IPS-18c (cell line): ENCODE results near the gene LILRA5.

Experiments
- H3K4me3 ChIP-seq: 2 replicates; pipeline ENCODE4 v1.7.0; 2013; ENCODE audit warnings: low read depth, mild to moderate bottlenecking, low read length, moderate library complexity; ENCODE audit not compliant: insufficient read depth
- H3K9me3 ChIP-seq: one replicate; pipeline ENCODE4 v1.6.1; 2013; ENCODE audit warnings: mild to moderate bottlenecking, low read length, moderate library complexity; ENCODE audit not compliant: control insufficient read depth, insufficient read depth

The LILRA5 gene

GRCh38 chr19:54266133-54266532 lies 46.8 kb downstream of the LILRA5 start:
- Histone ChIP-seq H3K4me3 (no peak overlapping the region), H3K9me3 (no peaks in the 10 kb centered on the region)

DNA sequence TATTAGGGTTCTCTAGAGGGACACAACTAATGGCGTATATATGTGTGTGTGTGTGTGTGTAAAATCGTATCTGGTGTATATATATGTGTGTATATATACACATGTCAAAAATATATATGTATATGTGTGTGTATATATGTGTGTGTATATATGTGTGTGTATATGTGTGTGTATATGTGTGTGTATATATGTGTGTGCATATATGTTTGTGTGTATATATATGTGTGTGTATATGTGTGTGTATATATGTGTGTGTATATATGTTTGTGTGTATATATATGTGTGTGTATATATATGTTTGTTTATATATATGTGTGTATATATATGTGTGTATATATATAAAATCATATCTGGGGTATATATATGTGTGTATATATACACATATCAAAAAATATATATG lies 50.5 kb downstream of the LILRA5 start:
- Histone ChIP-seq H3K4me3 (no peak overlapping the region), H3K9me3 (no peaks in the 10 kb centered on the region)

- Histone ChIP-seq H3K4me3 (no peak overlapping the region), H3K9me3 (no peaks in the 10 kb centered on the region)
Measured at GRCh38 chr19:54262066-54262465, 50.9 kb downstream of the LILRA5 start.

- Histone ChIP-seq H3K4me3 (no peak within 1 kb of the TSS), H3K9me3 (no peaks in the 10 kb centered on the region)
Measured at GRCh38 chr19:54257116-54257480, 55.9 kb downstream of the LILRA5 start, which contains the start of gene LILRB5. TSS of gene LILRB5 (minus strand) at chr19:54257273. CDS start at chr19:54257193, 80 bp downstream.
